IMR-90 (cell line): Measurements from ENCODE around the gene KIFC3. TPM values are rescaled to one million over a fixed set of nuclear protein-coding genes. Genes with fewer than 3 reads are reported as not detected.

Experiments
- ATAC-seq: fragments of 200-7000 bp; cut with Tn5 transposase; 2 replicates; pipeline ENCODE4 v1.9.1; 2020; ENCODE audit warnings: low read depth, mild to moderate bottlenecking, moderate library complexity
- BruUV-seq: library from RNA; stranded (reverse); fragments of 400-500 nt; replicated peaks from 2 replicates; lab custom pipeline; 2021; lab: Mats Ljungman, UMichigan
- CTCF ChIA-PET: fragments of 300-600 bp; formaldehyde crosslinking; extraction: SDS; loops from one replicate; lab custom pipeline; 2021; ENCODE audit warnings: antibody characterized with exemption; lab: Yijun Ruan, JAX
- POLR2A ChIA-PET: fragments of 300-600 bp; sonication (Branson Sonifier 250); formaldehyde crosslinking; loops from one replicate; lab custom pipeline; 2022; ENCODE audit warnings: antibody characterized with exemption; ENCODE audit not compliant: unreplicated experiment; lab: Charles Lee
- DNase-seq: peaks from one replicate; pipeline ENCODE4 v3.0.0; 2013
- H2AFZ ChIP-seq: replicated peaks from 2 replicates; pipeline ENCODE3; 2013; ENCODE audit warnings: low read length, mild to moderate bottlenecking; ENCODE audit not compliant: poor library complexity
- H2AK5ac ChIP-seq: 2 replicates; pipeline ENCODE4 v1.6.1; 2013; ENCODE audit warnings: low read depth, low read length, inconsistent platforms
- H2AK9ac ChIP-seq: replicated peaks from 2 replicates; pipeline ENCODE3; 2013; ENCODE audit warnings: mild to moderate bottlenecking, low read depth, low read length, moderate library complexity; ENCODE audit not compliant: poor library complexity
- H2BK120ac ChIP-seq: 2 replicates; pipeline ENCODE4 v1.6.1; 2013; ENCODE audit warnings: low read depth, low read length, inconsistent platforms
- H2BK15ac ChIP-seq: 3 replicates; pipeline ENCODE4 v1.6.1; 2013; ENCODE audit warnings: low read depth, low read length, inconsistent platforms
- H2BK20ac ChIP-seq: 2 replicates; pipeline ENCODE4 v1.6.1; 2013; ENCODE audit warnings: low read depth, mild to moderate bottlenecking, inconsistent platforms, low read length, moderate library complexity
- H2BK5ac ChIP-seq: 2 replicates; pipeline ENCODE4 v1.6.1; 2013; ENCODE audit warnings: mild to moderate bottlenecking, low read depth, low read length, inconsistent platforms; ENCODE audit not compliant: poor library complexity, severe bottlenecking
- H3K14ac ChIP-seq: replicated peaks from 2 replicates; pipeline ENCODE4 v1.6.1; 2013; ENCODE audit warnings: low read depth, low read length, inconsistent platforms
- H3K18ac ChIP-seq: 2 replicates; pipeline ENCODE4 v1.6.1; 2013; ENCODE audit warnings: low read depth, low read length, control low read depth
- H3K23ac ChIP-seq: 2 replicates; pipeline ENCODE4 v1.6.1; 2013; ENCODE audit warnings: low read depth, low read length, inconsistent platforms
- H3K27ac ChIP-seq: 2 replicates; pipeline ENCODE4 v1.5.1; 2013; ENCODE audit warnings: mild to moderate bottlenecking, control low read depth, low read length; ENCODE audit not compliant: insufficient read depth
- H3K27me3 ChIP-seq: 2 replicates; pipeline ENCODE4 v1.6.1; 2013; ENCODE audit warnings: low read length; ENCODE audit not compliant: control insufficient read depth, insufficient read depth
- H3K36me3 ChIP-seq: 2 replicates; pipeline ENCODE4 v1.6.1; 2013; ENCODE audit warnings: low read length, mixed read lengths; ENCODE audit not compliant: control insufficient read depth, insufficient read depth
- H3K4ac ChIP-seq: 2 replicates; pipeline ENCODE4 v1.6.1; 2013; ENCODE audit warnings: low read depth, low read length, inconsistent platforms
- H3K4me1 ChIP-seq: 2 replicates; pipeline ENCODE4 v1.6.1; 2013; ENCODE audit warnings: low read length, mixed read lengths; ENCODE audit not compliant: control insufficient read depth, insufficient read depth
- H3K4me2 ChIP-seq: 2 replicates; pipeline ENCODE4 v1.6.1; 2013; ENCODE audit warnings: low read depth, mild to moderate bottlenecking, control low read depth, low read length, moderate library complexity
- H3K4me3 ChIP-seq: 2 replicates; pipeline ENCODE4 v1.5.1; 2013; ENCODE audit warnings: low read depth, mild to moderate bottlenecking, control low read depth, low read length, moderate library complexity; ENCODE audit not compliant: insufficient read depth
- H3K56ac ChIP-seq: 2 replicates; pipeline ENCODE4 v1.6.1; 2013; ENCODE audit warnings: low read length, inconsistent platforms; ENCODE audit not compliant: insufficient read depth; ENCODE audit errors: extremely low read depth
- H3K79me1 ChIP-seq, 2 experiments: 2 replicates each; pipeline ENCODE4 v1.6.1; 2013; ENCODE audit warnings: low read length in 2 of 2, inconsistent platforms in 1 of 2, low read depth in 1 of 2
- H3K9ac ChIP-seq: 2 replicates; pipeline ENCODE4 v1.6.1; 2013; ENCODE audit warnings: low read depth, low read length, control low read depth
- H3K9me1 ChIP-seq: 2 replicates; pipeline ENCODE4 v1.6.1; 2013; ENCODE audit warnings: low read length, inconsistent platforms; ENCODE audit not compliant: insufficient read depth
- H3K9me3 ChIP-seq: 2 replicates; pipeline ENCODE4 v1.6.1; 2013; ENCODE audit warnings: low read length; ENCODE audit not compliant: control insufficient read depth, insufficient read depth
- H4K20me1 ChIP-seq: 2 replicates; pipeline ENCODE4 v1.6.1; 2013; ENCODE audit warnings: low read length, inconsistent platforms; ENCODE audit not compliant: insufficient read depth
- H4K5ac ChIP-seq: 2 replicates; pipeline ENCODE4 v1.6.1; 2013; ENCODE audit warnings: mild to moderate bottlenecking, low read depth, low read length, control low read depth
- H4K8ac ChIP-seq, 2 experiments: 2 replicates each; pipeline ENCODE4 v1.6.1; 2013; ENCODE audit warnings: low read depth in 2 of 2, low read length in 2 of 2, control low read depth in 1 of 2, inconsistent platforms in 1 of 2
- H4K91ac ChIP-seq: 2 replicates; pipeline ENCODE4 v1.6.1; 2013; ENCODE audit warnings: low read depth, low read length, inconsistent platforms; ENCODE audit not compliant: insufficient read depth
- BHLHE40 ChIP-seq: fragments of 150-350 bp; IDR thresholded peaks from 2 replicates; pipeline ENCODE4 v1.6.1; 2016; ENCODE audit warnings: mild to moderate bottlenecking, low read depth, low read length
- CEBPB ChIP-seq: IDR thresholded peaks from 2 replicates; pipeline ENCODE4 v1.6.1; 2012; ENCODE audit warnings: low read depth, low read length, improper control_type of control experiment
- CHD1 ChIP-seq: IDR thresholded peaks from 2 replicates; pipeline ENCODE4 v1.6.1; 2012; ENCODE audit warnings: low read depth, low read length, improper control_type of control experiment
- CTCF ChIP-seq: conservative IDR thresholded peaks from 2 replicates; pipeline ENCODE4 v1.5.1; 2012; ENCODE audit warnings: mild to moderate bottlenecking, low read depth, low read length, improper control_type of control experiment
- ELK1 ChIP-seq: fragments of 150-350 bp; IDR thresholded peaks from 2 replicates; pipeline ENCODE4 v1.6.1; 2016; ENCODE audit warnings: low read depth, mild to moderate bottlenecking, low read length, moderate library complexity, borderline replicate concordance
- FOS ChIP-seq: fragments of 150-350 bp; IDR thresholded peaks from 2 replicates; pipeline ENCODE4 v1.6.1; 2016; ENCODE audit warnings: low read depth, low read length
- MAFK ChIP-seq: IDR thresholded peaks from 2 replicates; pipeline ENCODE4 v1.6.1; 2012; ENCODE audit warnings: low read depth, low read length, improper control_type of control experiment
- NFE2L2 ChIP-seq: fragments of 150-350 bp; IDR thresholded peaks from 2 replicates; pipeline ENCODE4 v1.6.1; 2016; ENCODE audit warnings: low read depth, mild to moderate bottlenecking, low read length
- POLR2A ChIP-seq: IDR thresholded peaks from 2 replicates; pipeline ENCODE4 v1.6.1; 2012; ENCODE audit warnings: mild to moderate bottlenecking, low read depth, low read length
- RCOR1 ChIP-seq: IDR thresholded peaks from 2 replicates; pipeline ENCODE4 v1.6.1; 2012; ENCODE audit warnings: mild to moderate bottlenecking, low read length, improper control_type of control experiment; ENCODE audit not compliant: insufficient replicate concordance
- RFX5 ChIP-seq: IDR thresholded peaks from 2 replicates; pipeline ENCODE4 v1.8.0; 2012; ENCODE audit warnings: low read depth, mild to moderate bottlenecking, low read length, moderate library complexity
- SMC3 ChIP-seq: fragments of 150-350 bp; IDR thresholded peaks from 2 replicates; pipeline ENCODE4 v1.6.1; 2016; ENCODE audit warnings: low read depth, mild to moderate bottlenecking, antibody characterized with exemption, low read length, moderate library complexity
- USF2 ChIP-seq: fragments of 150-350 bp; IDR thresholded peaks from 2 replicates; pipeline ENCODE4 v1.6.1; 2017; ENCODE audit warnings: mild to moderate bottlenecking, antibody characterized with exemption, low read length, low read depth
- WGBS, 2 experiments: methylation state at CpG; one replicate each; pipeline versions ENCODE4 v1.1.5 to v1.1.7; 2013; ENCODE audit warnings: missing lambda C conversion rate in 2 of 2; ENCODE audit not compliant: insufficient read length in 1 of 2; ENCODE audit errors: extremely low coverage in 2 of 2; 5-methylcytosine and 5-hydroxymethylcytosine counted together
- dilution Hi-C: fragments of 300-500 bp; cut with HindIII; formaldehyde crosslinking; loops from one replicate; pipeline ENCODE4 v1.14.3; 2018; ENCODE audit warnings: low sequenced_read_pairs; ENCODE audit not compliant: unreplicated experiment
- in situ Hi-C: fragments of 300-500 bp; cut with MboI; formaldehyde crosslinking; loops from 3 replicates; pipeline ENCODE4 v1.14.3; 2019; ENCODE audit warnings: low sequenced_read_pairs, inconsistent platforms, mixed read lengths
- intact Hi-C: fragments of 100-400 bp; cut with micrococcal nuclease; formaldehyde crosslinking; loops from 2 replicates; pipeline ENCODE4 v1.10.0; 2022
- polyA plus RNA-seq, 3 experiments: library from polyadenylated mRNA; depleted of rRNA; stranded (reverse); fragments of >200 nt; gene quantifications; 2 replicates each; pipeline ENCODE4 v1.2.3, GENCODE V29; 2012; ENCODE audit warnings: low replicate concordance in 1 of 3
- total RNA-seq: library from RNA; depleted of rRNA; stranded (reverse); fragments of >200 nt; gene quantifications from 2 replicates; pipeline ENCODE4 v1.2.3, GENCODE V29; 2012

The KIFC3 gene
- total and polyA plus RNA-seq, 2 of the 4 experiments (the other 2 are of a cell fraction) = 48.6 to 62.5 TPM

- no TSS peak for BruUV-seq
- peak; percentile 94 for ATAC-seq
- peak overlapping the region; percentile 81 for H4K91ac ChIP-seq
- TF ChIP-seq MAFK (peak; percentile 84), NFE2L2 (no peak), BHLHE40 (no peak), USF2 (peak; percentile 48; the same call in 1 of the 2 replicates), POLR2A (peak; percentile 59; the same call in 1 of the 2 replicates), CTCF (no peak), FOS (peak; percentile 80; the same call in 1 of the 2 replicates), CEBPB (peak; percentile 87), RFX5 (no peak), CHD1 (no peak), SMC3 (no peak), RCOR1 (no peak), ELK1 (no peak)
Observed at GRCh38 chr16:57734925-57735754, 67.2 kb downstream of the KIFC3 start.

More at GRCh38 chr16:57734925-57735754, 67.2 kb downstream of the KIFC3 start:
- Histone ChIP-seq H3K56ac (peak overlapping the region; percentile 81), H3K23ac (peak overlapping the region; percentile 54), H2BK15ac (no peak overlapping the region), H2AFZ (peak overlapping the region; percentile 98), H3K9me3 (no peaks in the 10 kb centered on the region), H2BK20ac (no peak overlapping the region), H3K9me1 (peaks cover 3% of the 10 kb centered on the region; the same call in 1 of the 2 replicates), H3K14ac (peak overlapping the region; percentile 94), H2BK120ac (peak overlapping the region; percentile 45; the same call in 1 of the 2 replicates), H3K4me2 (peak overlapping the region; percentile 73), H3K36me3 (no peaks in the 10 kb centered on the region), H4K5ac (peak overlapping the region; percentile 76), H3K4ac (peak overlapping the region; percentile 91), H3K27me3 (no peaks in the 10 kb centered on the region), H2BK5ac (peak overlapping the region; percentile 72), H3K79me1 (peaks cover 0 to 22% of the 10 kb centered on the region in 2 experiments; a peak in 2 of 4 replicates), H2AK5ac (peak overlapping the region; percentile 53), H3K18ac (peak overlapping the region; percentile 26; the same call in 1 of the 2 replicates), H3K27ac (peak overlapping the region; percentile 84), H3K9ac (peak overlapping the region; percentile 81), H3K4me1 (peaks cover 10% of the 10 kb centered on the region), H4K20me1 (no peaks in the 10 kb centered on the region), H4K8ac (peak overlapping the region; percentile 97), H2AK9ac (peak overlapping the region; percentile 88), H3K4me3 (peak overlapping the region; percentile 70)
- ChIA-PET CTCF (interaction anchor here (0.7 to 1.2 kb wide), 2 partner anchors 22 to 144 kb away, joined by 3 read pairs; no protein-coding TSS in a partner anchor), POLR2A (interaction anchor here (0.6 kb wide), 1 partner anchor 60 kb away, joined by 4 read pairs; no protein-coding TSS in a partner anchor)
- dilution Hi-C loops (no loop called here), in situ Hi-C loops (no loop called here), intact Hi-C loops (loop anchor here (5.0 kb wide), 3 partner anchors 143 to 392 kb away; partner anchors contain the start of gene CFAP20)
- peak; percentile 100 for DNase-seq
- 2% methylated on average over 23 of the region's 45 CpGs; no CpG with 5 or more reads in 1 of the 2 experiments for WGBS, 2 experiments
